CD8-positive, alpha-beta memory T cell (primary cell): ENCODE measurements around the gene ANO6. TPM values are rescaled to one million over a fixed set of nuclear protein-coding genes. Genes with fewer than 3 reads are reported as not detected.

Experiments
- CTCF ChIA-PET: fragments of 350-600 bp; sonication (Branson Sonifier 250); formaldehyde crosslinking; loops from one replicate; lab custom pipeline; 2021; ENCODE audit warnings: antibody characterized with exemption; lab: Charles Lee
- POLR2A ChIA-PET: fragments of 350-600 bp; sonication (Branson Sonifier 250); formaldehyde crosslinking; loops from one replicate; lab custom pipeline; 2021; ENCODE audit warnings: antibody characterized with exemption; lab: Charles Lee
- DNase-seq, 5 donors: peaks; one replicate each; pipeline versions ENCODE4 v3.0.0 to v3.0.0-alpha.2; 2020 to 2022; ENCODE audit warnings: mixed read lengths in 1 of 5
- H3K27ac ChIP-seq: one replicate; pipeline ENCODE4 v1.7.0; 2013; ENCODE audit warnings: low read depth, mild to moderate bottlenecking, low read length, moderate library complexity
- H3K27me3 ChIP-seq: 2 replicates; pipeline ENCODE4 v1.7.0; 2013; ENCODE audit warnings: low read length, mild to moderate bottlenecking; ENCODE audit not compliant: insufficient read depth, poor library complexity, severe bottlenecking
- H3K36me3 ChIP-seq: 2 replicates; pipeline ENCODE4 v1.7.0; 2013; ENCODE audit warnings: mild to moderate bottlenecking, low read length, moderate library complexity; ENCODE audit not compliant: insufficient read depth
- H3K4me1 ChIP-seq: 2 replicates; pipeline ENCODE4 v1.7.0; 2013; ENCODE audit warnings: mild to moderate bottlenecking, low read length, moderate library complexity; ENCODE audit not compliant: insufficient read depth
- H3K4me3 ChIP-seq: 2 replicates; pipeline ENCODE4 v1.7.0; 2013; ENCODE audit warnings: mild to moderate bottlenecking, low read length
- H3K9me3 ChIP-seq: 2 replicates; pipeline ENCODE4 v1.7.0; 2013; ENCODE audit warnings: mild to moderate bottlenecking, low read length
- H3K27ac Mint-ChIP-seq, 8 donors: one replicate each; pipeline ENCODE4 v1.8.0; 2020 to 2021; ENCODE audit warnings: mixed read lengths in 8 of 8, mild to moderate bottlenecking in 6 of 8, inconsistent platforms in 3 of 8, moderate library complexity in 3 of 8
- H3K27me3 Mint-ChIP-seq, 2 donors: one replicate each; pipeline ENCODE4 v1.8.0; 2020 to 2021; ENCODE audit warnings: mixed read lengths in 2 of 2, mild to moderate bottlenecking in 1 of 2, moderate library complexity in 1 of 2
- H3K36me3 Mint-ChIP-seq, 3 donors: one replicate each; pipeline ENCODE4 v1.8.0; 2020 to 2021; ENCODE audit warnings: mixed read lengths in 3 of 3, inconsistent platforms in 1 of 3, mild to moderate bottlenecking in 1 of 3
- H3K4me1 Mint-ChIP-seq, 3 donors: one replicate each; pipeline ENCODE4 v1.8.0; 2020 to 2021; ENCODE audit warnings: mixed read lengths in 3 of 3, inconsistent platforms in 1 of 3, mild to moderate bottlenecking in 1 of 3
- H3K4me3 Mint-ChIP-seq, 7 donors: one replicate each; pipeline ENCODE4 v1.8.0; 2020 to 2021; ENCODE audit warnings: mixed read lengths in 7 of 7, mild to moderate bottlenecking in 6 of 7, moderate library complexity in 4 of 7, inconsistent platforms in 2 of 7
- H3K9me3 Mint-ChIP-seq, 5 donors: one replicate each; pipeline ENCODE4 v1.8.0; 2020 to 2022; ENCODE audit warnings: mixed read lengths in 5 of 5, mild to moderate bottlenecking in 3 of 5, moderate library complexity in 2 of 5, inconsistent platforms in 1 of 5
- polyA plus RNA-seq: library from polyadenylated mRNA; unstranded; fragments of 300-500 nt; fragmentation: Illumina TruSeq; gene quantifications from one replicate; pipeline ENCODE4 v1.2.3, GENCODE V29; 2021
- total RNA-seq, 2 experiments: library from RNA; stranded (reverse); gene quantifications; one replicate each; pipeline ENCODE4 v1.2.3, GENCODE V29; 2021

Gene ANO6
- total and polyA plus RNA-seq, 3 experiments from 2014 or later: 19.7 to 26.1 (median 20.0) TPM

DNA sequence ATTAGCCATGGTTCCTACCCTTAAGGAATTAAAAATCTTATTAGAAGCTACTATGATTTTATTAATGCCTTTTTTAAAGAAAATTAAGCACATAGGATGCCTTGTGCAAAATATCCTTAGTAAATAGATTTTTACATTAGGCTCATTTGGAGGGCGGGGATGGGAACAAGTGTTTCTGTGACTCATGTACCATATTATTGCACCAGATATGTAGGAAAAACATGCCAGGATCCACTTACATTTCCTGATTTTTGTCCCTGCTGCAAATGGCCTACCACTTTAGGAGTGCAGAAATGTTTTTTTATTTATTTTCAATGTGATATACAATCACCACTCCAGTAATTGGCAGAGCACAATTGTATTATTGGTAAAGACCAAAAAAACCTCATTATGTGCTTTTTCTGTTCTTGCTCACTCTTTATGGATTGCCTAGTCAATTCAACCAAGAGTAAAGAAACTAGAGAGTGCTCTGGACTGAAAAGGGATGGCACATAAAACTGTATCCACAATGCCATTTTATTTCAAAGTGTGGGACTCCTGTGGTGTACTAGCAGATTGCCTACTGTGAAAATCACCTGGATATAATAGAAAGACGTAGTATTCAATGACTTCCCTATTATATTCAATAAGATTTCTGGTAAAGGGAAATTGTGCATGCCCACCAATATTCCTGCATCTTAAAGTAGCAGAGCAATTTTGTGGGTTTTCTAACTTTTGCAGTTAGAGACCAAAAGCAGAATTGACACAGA, 86.9 kb downstream of the ANO6 start:
- Mint-ChIP-seq H3K27me3 (no peaks in the 10 kb centered on the region), H3K4me3 (no peak overlapping the region), H3K9me3 (no peaks in the 10 kb centered on the region), H3K27ac (no peak overlapping the region), H3K4me1 (peaks cover 0 to 2% (median 0%) of the 10 kb centered on the region in 3 donors), H3K36me3 (peaks cover 10 to 25% (median 21%) of the 10 kb centered on the region in 3 donors)
- ChIA-PET POLR2A (no interaction called here), CTCF (no interaction called here)
- no peaks in the 10 kb centered on the region for H3K4me1 ChIP-seq
- no peak overlapping the region for H3K27ac ChIP-seq
- H3K27me3 ChIP-seq: no peaks in the 10 kb centered on the region
- no peaks in the 10 kb centered on the region for H3K9me3 ChIP-seq
- DNase-seq: no peak
- no peaks in the 10 kb centered on the region for H3K36me3 ChIP-seq
- no peak overlapping the region for H3K4me3 ChIP-seq

DNA sequence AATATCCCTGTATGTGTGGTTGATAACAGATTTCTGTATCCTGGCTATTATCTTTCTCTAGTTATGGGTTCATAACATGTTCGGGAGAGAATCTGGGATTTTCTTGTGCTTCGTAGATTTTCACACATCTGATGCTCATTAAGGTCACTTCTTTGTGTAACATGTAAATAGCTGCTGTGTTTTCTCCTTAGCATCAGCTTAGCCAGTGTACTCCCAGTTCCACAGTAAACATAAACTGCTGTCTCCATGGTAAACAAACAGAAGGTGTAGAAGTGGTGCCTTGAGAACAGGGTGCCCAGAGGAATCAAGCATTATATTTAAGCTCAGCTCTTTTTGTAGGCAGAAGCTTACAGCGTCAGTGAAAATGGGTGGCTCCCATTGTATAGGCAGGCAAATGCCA, 88.0 kb downstream of the ANO6 start:
- Mint-ChIP-seq H3K36me3 (peaks cover 10 to 25% (median 21%) of the 10 kb centered on the region in 3 donors), H3K27ac (no peak overlapping the region), H3K4me3 (no peak overlapping the region), H3K27me3 (no peaks in the 10 kb centered on the region), H3K4me1 (peaks cover 0 to 2% (median 0%) of the 10 kb centered on the region in 3 donors), H3K9me3 (no peaks in the 10 kb centered on the region)
- ChIA-PET CTCF (no interaction called here), POLR2A (no interaction called here)
- Histone ChIP-seq H3K36me3 (no peaks in the 10 kb centered on the region), H3K27ac (no peak overlapping the region), H3K9me3 (no peaks in the 10 kb centered on the region), H3K27me3 (no peaks in the 10 kb centered on the region), H3K4me3 (no peak overlapping the region), H3K4me1 (no peaks in the 10 kb centered on the region)
- no peak for DNase-seq

DNA sequence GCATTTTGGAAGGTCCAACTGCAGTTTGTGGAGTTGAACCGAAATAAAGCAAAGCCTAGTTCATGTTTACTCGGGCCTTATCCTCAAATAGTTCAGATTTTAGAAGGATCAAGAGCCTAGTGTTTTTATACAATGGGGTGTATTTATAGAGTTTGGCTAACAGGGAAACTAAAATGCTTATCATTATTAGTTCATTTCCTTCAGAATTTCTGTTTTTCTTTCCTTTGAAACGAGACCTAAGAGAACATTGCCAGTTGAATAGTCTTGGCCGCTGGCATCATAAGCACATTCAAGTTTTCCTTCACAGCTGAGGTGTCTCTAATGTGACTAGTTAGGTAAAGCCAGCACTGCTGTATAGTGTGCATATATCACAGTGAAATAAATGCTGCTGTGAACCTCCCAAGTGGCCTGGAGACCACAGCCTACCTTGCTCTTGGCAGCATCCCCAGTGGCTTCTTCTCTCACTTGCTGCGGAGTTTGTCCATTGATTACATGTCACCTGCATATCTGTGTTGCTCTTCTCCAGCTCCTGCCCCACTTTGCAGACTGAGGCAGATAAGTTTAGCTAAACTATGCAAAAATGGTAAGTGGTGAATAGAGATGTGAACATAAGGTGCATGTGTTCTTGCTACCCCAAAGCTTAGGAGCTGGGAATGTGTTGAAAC, 88.8 kb downstream of the ANO6 start:
- peaks cover 0 to 2% (median 0%) of the 10 kb centered on the region in 3 donors for H3K4me1 Mint-ChIP-seq
- no peak overlapping the region for H3K4me3 ChIP-seq
- no peak overlapping the region for H3K27ac Mint-ChIP-seq
- no peaks in the 10 kb centered on the region for H3K9me3 Mint-ChIP-seq
- H3K36me3 Mint-ChIP-seq: peaks cover 10 to 25% (median 21%) of the 10 kb centered on the region in 3 donors
- no peaks in the 10 kb centered on the region for H3K9me3 ChIP-seq
- ChIA-PET CTCF (no interaction called here), POLR2A (no interaction called here)
- no peaks in the 10 kb centered on the region for H3K4me1 ChIP-seq
- no peaks in the 10 kb centered on the region for H3K27me3 Mint-ChIP-seq
- no peaks in the 10 kb centered on the region for H3K36me3 ChIP-seq
- H3K27ac ChIP-seq: no peak overlapping the region
- H3K27me3 ChIP-seq: no peaks in the 10 kb centered on the region
- DNase-seq: no peak
- H3K4me3 Mint-ChIP-seq: no peak overlapping the region

DNA sequence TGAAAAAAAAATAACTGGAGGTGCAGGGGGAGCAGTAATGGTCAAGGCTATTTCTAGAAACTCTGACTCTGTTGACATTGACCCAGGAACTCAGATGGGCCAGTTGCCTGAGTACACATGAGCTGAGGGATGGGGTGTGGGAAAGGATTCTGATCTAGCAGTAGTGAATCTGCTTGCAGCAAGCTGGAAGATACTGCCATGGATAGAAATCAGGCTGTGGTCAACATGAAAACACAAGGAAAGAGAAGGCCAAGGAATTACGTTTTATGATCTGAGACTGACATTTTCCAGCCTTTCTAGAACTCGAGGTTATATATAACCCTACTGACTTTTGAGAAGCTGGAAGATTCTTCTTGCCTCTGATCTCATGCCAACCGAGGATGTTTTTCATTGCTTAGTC, 90.0 kb downstream of the ANO6 start:
- H3K9me3 ChIP-seq: no peaks in the 10 kb centered on the region
- ChIA-PET CTCF (no interaction called here), POLR2A (no interaction called here)
- no peak overlapping the region for H3K4me3 Mint-ChIP-seq
- H3K4me1 ChIP-seq: no peaks in the 10 kb centered on the region
- H3K27ac ChIP-seq: no peak overlapping the region
- H3K36me3 ChIP-seq: no peaks in the 10 kb centered on the region
- H3K27me3 Mint-ChIP-seq: no peaks in the 10 kb centered on the region
- no peak for DNase-seq
- H3K27me3 ChIP-seq: no peaks in the 10 kb centered on the region
- H3K4me3 ChIP-seq: no peak overlapping the region
- no peaks in the 10 kb centered on the region for H3K9me3 Mint-ChIP-seq
- no peak overlapping the region for H3K27ac Mint-ChIP-seq
- H3K4me1 Mint-ChIP-seq: peaks cover 0 to 2% (median 0%) of the 10 kb centered on the region in 3 donors
- peaks cover 10 to 25% (median 19%) of the 10 kb centered on the region in 3 donors for H3K36me3 Mint-ChIP-seq

DNA sequence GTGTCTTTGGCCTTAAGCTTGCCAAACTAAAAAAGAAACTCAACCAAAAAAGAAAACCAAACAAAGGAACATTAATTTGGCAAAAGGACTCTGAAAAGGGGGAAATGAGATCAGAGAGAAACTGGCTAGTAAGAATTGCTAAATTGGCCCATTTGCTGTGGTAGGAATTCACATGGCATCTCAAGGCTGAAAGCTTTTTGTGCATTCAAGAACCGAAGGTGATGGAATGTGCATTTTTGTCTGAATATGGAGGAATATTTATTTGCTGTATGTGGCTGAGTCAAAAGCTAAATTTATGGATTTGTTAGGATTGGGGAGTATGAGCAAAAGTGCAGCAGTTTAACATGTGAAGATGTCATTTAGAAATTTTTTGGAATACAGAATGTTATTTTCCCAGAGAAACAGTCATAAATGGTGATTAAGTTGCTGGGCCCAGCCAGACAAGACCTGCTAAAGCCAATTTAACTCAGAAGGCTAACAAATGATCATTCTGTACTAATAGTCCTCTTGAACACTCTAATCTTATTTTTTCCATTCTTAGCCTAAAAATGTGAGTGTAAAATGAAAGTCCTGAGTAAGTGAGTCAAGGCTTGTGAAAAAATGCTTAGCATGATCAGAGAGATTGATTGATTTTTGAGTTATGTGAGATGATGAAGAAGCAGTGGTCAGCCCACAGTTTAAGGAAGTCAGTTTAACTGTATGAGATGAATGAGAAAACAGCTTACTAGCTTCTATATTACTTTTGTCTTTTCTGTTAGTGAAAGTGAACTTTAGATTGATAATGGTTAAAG, 94.1 kb downstream of the ANO6 start:
- H3K36me3 ChIP-seq: no peaks in the 10 kb centered on the region
- no peak overlapping the region for H3K27ac ChIP-seq
- no peak overlapping the region for H3K4me3 ChIP-seq
- H3K9me3 Mint-ChIP-seq: no peaks in the 10 kb centered on the region
- peaks cover 2 to 6% (median 4%) of the 10 kb centered on the region in 3 donors for H3K4me1 Mint-ChIP-seq
- H3K9me3 ChIP-seq: no peaks in the 10 kb centered on the region
- H3K27me3 ChIP-seq: no peaks in the 10 kb centered on the region
- H3K27me3 Mint-ChIP-seq: no peaks in the 10 kb centered on the region
- peaks cover 11 to 19% (median 16%) of the 10 kb centered on the region in 3 donors for H3K36me3 Mint-ChIP-seq
- CTCF ChIA-PET: no interaction called here
- DNase-seq: no peak
- no peaks in the 10 kb centered on the region for H3K4me1 ChIP-seq
- no peak overlapping the region for H3K27ac Mint-ChIP-seq
- H3K4me3 Mint-ChIP-seq: no peak overlapping the region
- POLR2A ChIA-PET: no interaction called here

DNA sequence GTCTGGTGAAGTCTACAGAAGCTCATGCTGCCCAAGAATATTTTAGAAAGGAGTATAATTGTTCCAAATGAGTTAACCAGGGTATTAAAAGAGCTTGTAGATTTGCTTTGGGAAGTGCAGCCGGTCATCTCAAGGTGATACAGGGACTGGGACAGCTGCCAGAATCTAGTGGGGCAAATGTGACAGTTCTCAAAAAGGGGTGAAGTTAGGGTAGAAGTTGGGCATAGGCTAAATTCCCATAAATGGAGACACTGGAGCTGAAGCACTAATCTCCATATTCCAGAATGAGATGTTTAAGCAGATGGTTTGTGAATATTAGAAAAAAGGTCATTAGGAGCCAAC, 94.7 kb downstream of the ANO6 start:
- DNase-seq: no peak
- Histone ChIP-seq H3K27me3 (no peaks in the 10 kb centered on the region), H3K4me3 (no peak overlapping the region), H3K27ac (no peak overlapping the region), H3K36me3 (no peaks in the 10 kb centered on the region), H3K9me3 (no peaks in the 10 kb centered on the region), H3K4me1 (no peaks in the 10 kb centered on the region)
- Mint-ChIP-seq H3K4me3 (no peak overlapping the region), H3K9me3 (no peaks in the 10 kb centered on the region), H3K36me3 (peaks cover 16 to 18% (median 17%) of the 10 kb centered on the region in 3 donors), H3K27me3 (no peaks in the 10 kb centered on the region), H3K4me1 (peaks cover 4 to 11% (median 5%) of the 10 kb centered on the region in 3 donors), H3K27ac (no peak overlapping the region)
- ChIA-PET POLR2A (no interaction called here), CTCF (no interaction called here)

DNA sequence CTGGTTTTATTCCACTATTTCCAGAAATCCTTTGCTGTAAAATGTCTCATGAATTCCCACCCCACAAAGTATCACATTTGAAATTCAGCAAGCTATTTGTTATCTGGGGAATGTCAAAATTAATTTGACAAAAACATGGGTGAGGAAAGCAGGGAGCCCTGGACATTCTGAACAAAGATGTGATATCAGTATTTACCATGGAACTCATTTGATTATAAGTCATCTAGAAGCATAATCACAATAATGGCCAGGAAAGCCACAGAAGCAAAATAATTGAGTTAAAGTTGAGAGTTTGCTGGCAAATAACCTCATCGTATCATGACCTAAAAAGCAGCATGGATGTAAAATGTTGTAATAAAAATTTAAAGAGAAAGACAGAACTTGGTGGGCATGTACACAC, 96.1 kb downstream of the ANO6 start:
- Mint-ChIP-seq H3K27ac (peak overlapping the region in 1 of 8 donors; percentile 46), H3K36me3 (peaks cover 16 to 20% (median 17%) of the 10 kb centered on the region in 3 donors), H3K4me1 (peaks cover 4 to 12% (median 8%) of the 10 kb centered on the region in 3 donors), H3K27me3 (no peaks in the 10 kb centered on the region), H3K9me3 (no peaks in the 10 kb centered on the region), H3K4me3 (no peak overlapping the region)
- Histone ChIP-seq H3K4me3 (no peak overlapping the region), H3K4me1 (no peaks in the 10 kb centered on the region), H3K36me3 (no peaks in the 10 kb centered on the region), H3K27ac (no peak overlapping the region), H3K9me3 (no peaks in the 10 kb centered on the region), H3K27me3 (no peaks in the 10 kb centered on the region)
- no peak for DNase-seq
- POLR2A ChIA-PET: no interaction called here
- CTCF ChIA-PET: no interaction called here

DNA sequence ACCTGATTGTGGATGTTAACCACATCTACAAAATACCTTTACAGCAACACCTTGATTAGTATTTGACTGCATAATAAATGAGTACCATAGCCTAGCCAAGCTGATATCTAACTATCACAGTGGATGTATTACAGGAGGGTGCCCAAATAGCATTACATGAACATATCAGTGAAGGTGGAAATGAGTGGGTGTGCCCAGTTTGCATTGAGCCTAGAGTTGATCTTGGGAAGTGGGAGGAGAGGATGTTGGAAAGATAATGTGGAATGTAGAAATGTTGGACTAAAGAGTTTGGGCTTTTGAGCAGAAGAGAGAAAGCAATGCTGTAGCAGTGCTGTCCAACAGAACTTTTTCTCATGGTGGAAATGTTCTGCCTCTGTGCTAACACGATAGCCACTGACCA, 98.9 kb downstream of the ANO6 start:
- Histone ChIP-seq H3K27ac (no peak overlapping the region), H3K4me3 (no peak overlapping the region), H3K27me3 (no peaks in the 10 kb centered on the region), H3K36me3 (no peaks in the 10 kb centered on the region), H3K4me1 (no peaks in the 10 kb centered on the region), H3K9me3 (no peaks in the 10 kb centered on the region)
- H3K36me3 Mint-ChIP-seq: peaks cover 17 to 25% (median 21%) of the 10 kb centered on the region in 3 donors
- H3K9me3 Mint-ChIP-seq: peaks cover 0 to 2% (median 0%) of the 10 kb centered on the region in 5 donors
- no peaks in the 10 kb centered on the region for H3K27me3 Mint-ChIP-seq
- POLR2A ChIA-PET: no interaction called here
- H3K4me3 Mint-ChIP-seq: no peak overlapping the region
- H3K4me1 Mint-ChIP-seq: peaks cover 4 to 12% (median 8%) of the 10 kb centered on the region in 3 donors
- DNase-seq: no peak
- CTCF ChIA-PET: interaction anchor here (0.6 kb wide), 1 partner anchor 86 kb away, joined by 3 read pairs; no protein-coding TSS in a partner anchor
- H3K27ac Mint-ChIP-seq: no peak overlapping the region
